ENCODE data around the gene TPRN.

- no peak for TF ChIP-seq POLR2A (IDR thresholded peaks at IDR 0.05; ENCODE audit: low read depth, low read length)
- TF ChIP-seq TAF1 (IDR thresholded peaks at IDR 0.05; ENCODE audit: borderline replicate concordance, low read depth, low read length), result no peak
- TF ChIP-seq POLR2AphosphoS5 (IDR thresholded peaks at IDR 0.05; ENCODE audit: low read depth, low read length), result no peak
Observed at GRCh38 chr9:137235424-137236237, 35.1 kb upstream of the TPRN start.

Data from GM12892 (cell line).